Naive thymus-derived CD8-positive, alpha-beta T cell (primary cell): Measurements from ENCODE around the gene ZDHHC12. TPM values are rescaled to one million over a fixed set of nuclear protein-coding genes. Genes with fewer than 3 reads are reported as not detected.

Experiments
- ATAC-seq, 2 donors: fragments of 150-1000 bp; cut with Tn5 transposase in 1 of 2; sonication (Bioruptor Pico), chemical (Tn5 transposase) in 1 of 2; 1 replicate in 1 of 2; 2 replicates in 1 of 2; pipeline ENCODE4 v1.10.0; 2021; ENCODE audit warnings: mild to moderate bottlenecking in 2 of 2, moderate library complexity in 2 of 2
- POLR2A ChIA-PET: fragments of 350-600 bp; sonication (Branson Sonifier 250); formaldehyde crosslinking; loops from one replicate; lab custom pipeline; 2021; ENCODE audit warnings: antibody characterized with exemption; lab: Charles Lee
- DNase-seq, 10 donors: peaks; one replicate each; pipeline versions ENCODE4 v3.0.0 to v3.0.0-alpha.2; 2020 to 2022
- H3K27ac Mint-ChIP-seq, 10 donors: one replicate each; pipeline ENCODE4 v1.8.0; 2020 to 2022; ENCODE audit warnings: mild to moderate bottlenecking in 10 of 10, mixed read lengths in 10 of 10, moderate library complexity in 4 of 10, inconsistent platforms in 1 of 10
- H3K27me3 Mint-ChIP-seq, 5 donors: one replicate each; pipeline ENCODE4 v1.8.0; 2021 to 2022; ENCODE audit warnings: mixed read lengths in 5 of 5
- H3K36me3 Mint-ChIP-seq, 3 donors: one replicate each; pipeline ENCODE4 v1.8.0; 2020 to 2022; ENCODE audit warnings: mixed read lengths in 3 of 3, mild to moderate bottlenecking in 2 of 3, inconsistent platforms in 1 of 3
- H3K4me1 Mint-ChIP-seq, 4 donors: one replicate each; pipeline ENCODE4 v1.8.0; 2021 to 2022; ENCODE audit warnings: mixed read lengths in 4 of 4
- H3K4me3 Mint-ChIP-seq, 10 donors: one replicate each; pipeline ENCODE4 v1.8.0; 2020 to 2022; ENCODE audit warnings: mild to moderate bottlenecking in 10 of 10, mixed read lengths in 10 of 10, moderate library complexity in 6 of 10, inconsistent platforms in 1 of 10
- H3K9me3 Mint-ChIP-seq, 9 donors: one replicate each; pipeline ENCODE4 v1.8.0; 2020 to 2022; ENCODE audit warnings: mixed read lengths in 9 of 9, mild to moderate bottlenecking in 3 of 9, inconsistent platforms in 1 of 9, moderate library complexity in 1 of 9
- polyA plus RNA-seq, 3 donors: library from polyadenylated mRNA; unstranded; fragments of 300-500 nt; fragmentation: Illumina TruSeq; gene quantifications; one replicate each; pipeline ENCODE4 v1.2.3, GENCODE V29; 2021
- total RNA-seq, 8 experiments: library from RNA in 2 of 8; stranded (reverse) in 2 of 8; gene quantifications; one replicate each; pipeline ENCODE4 v1.2.3 and lab custom pipeline; 2021 to 2026

The ZDHHC12 gene, protein sequence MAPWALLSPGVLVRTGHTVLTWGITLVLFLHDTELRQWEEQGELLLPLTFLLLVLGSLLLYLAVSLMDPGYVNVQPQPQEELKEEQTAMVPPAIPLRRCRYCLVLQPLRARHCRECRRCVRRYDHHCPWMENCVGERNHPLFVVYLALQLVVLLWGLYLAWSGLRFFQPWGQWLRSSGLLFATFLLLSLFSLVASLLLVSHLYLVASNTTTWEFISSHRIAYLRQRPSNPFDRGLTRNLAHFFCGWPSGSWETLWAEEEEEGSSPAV
- total RNA-seq (10 to 100 TPM; 24.2 to 30.7 TPM), polyA plus RNA-seq (10 to 100 TPM; 51.7 to 75.5 (median 64.3) TPM), total RNA-seq (lab: John Stamatoyannopoulos, UW) (8.4 to 20.4 (median 18.8) reads per million in 6 experiments)

- POLR2A ChIA-PET = interaction anchor here (0.6 to 2.6 kb wide), 20 partner anchors 9 to 862 kb away, joined by 3 to 25 read pairs (median 4); partner anchors contain the start of genes BBLN, DYNC2I2, ENDOG and PKN3
- Mint-ChIP-seq H3K27ac (peak within 1 kb of the TSS; percentile 91 to 99 (median 94)), H3K9me3 (no peaks in the 10 kb centered on the region), H3K4me3 (peak within 1 kb of the TSS; percentile 85 to 95 (median 92)), H3K36me3 (peaks cover 0 to 13% (median 0%) of the 10 kb centered on the region in 3 donors), H3K4me1 (peaks cover 22 to 48% (median 38%) of the 10 kb centered on the region in 4 donors), H3K27me3 (no peaks in the 10 kb centered on the region)
- DNase-seq (peak; percentile 97 to 100 (median 99)), ATAC-seq (peak; percentile 98)
These were observed at the start of gene ZDHHC12 for GRCh38 chr9:128723866-128724743. TSS of gene ZDHHC12 (minus strand) at chr9:128724127. CDS start at chr9:128724093, 34 bp downstream.

- Mint-ChIP-seq H3K4me1 (peaks cover 16 to 34% (median 31%) of the 10 kb centered on the region in 4 donors), H3K9me3 (peaks cover 0 to 8% (median 0%) of the 10 kb centered on the region in 9 donors), H3K36me3 (peaks cover 0 to 8% (median 0%) of the 10 kb centered on the region in 3 donors), H3K4me3 (peak overlapping the region in 9 of 10 donors; percentile 18 to 99 (median 74)), H3K27me3 (no peaks in the 10 kb centered on the region), H3K27ac (peak overlapping the region in 9 of 10 donors; percentile 4 to 99 (median 98))
- ATAC-seq (no peak), DNase-seq (no peak)
- POLR2A ChIA-PET = interaction anchor here (0.7 to 3.4 kb wide), 3 partner anchors 13 to 297 kb away, joined by 3 to 50 read pairs (median 11); partner anchors contain the start of genes ENDOG and TBC1D13
These were observed 49.1 kb upstream of the ZDHHC12 start for GRCh38 chr9:128773049-128773448.

DNA sequence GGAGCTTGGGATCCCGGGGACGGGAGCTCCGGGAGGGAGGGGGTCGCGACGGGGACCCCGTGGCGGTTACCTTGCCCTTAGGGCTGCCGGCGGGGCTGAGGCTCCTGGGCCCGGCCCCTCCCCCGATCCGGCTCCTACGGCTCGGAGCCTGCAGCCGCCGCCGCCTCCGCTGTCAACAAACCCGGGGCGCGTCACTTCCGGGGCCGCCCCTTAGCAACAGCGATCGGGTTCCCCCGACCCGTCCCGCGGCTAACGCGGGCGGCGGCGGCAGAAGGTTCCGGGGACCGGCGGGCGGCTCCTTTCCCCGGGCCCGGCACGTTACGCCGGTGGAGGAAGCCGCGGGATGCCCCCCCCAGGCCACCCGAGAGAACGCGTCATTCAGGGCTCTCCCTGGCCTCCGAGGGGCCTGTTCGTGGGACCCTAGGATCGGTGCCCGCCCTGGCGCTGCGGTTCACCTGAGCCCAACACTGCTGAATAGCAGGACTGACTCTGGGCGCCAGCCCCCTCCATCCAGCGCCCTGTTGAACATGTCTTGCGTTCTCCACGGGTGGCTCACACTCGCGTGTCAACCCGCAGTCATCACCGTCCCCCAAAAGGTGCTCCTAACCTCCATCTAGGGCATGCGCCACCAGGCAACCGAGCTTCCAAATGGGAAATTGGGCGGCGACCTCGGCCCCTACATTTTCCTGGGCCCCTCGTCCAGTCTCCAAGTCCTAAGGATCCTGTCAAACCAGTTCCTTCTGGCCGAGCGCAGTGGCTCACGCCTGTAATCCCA lies 48.0 kb upstream of the ZDHHC12 start, which contains the start of gene ZER1:
Gene ZER1, minus strand, starts transcription at position 183 of the 775 bp plus-strand sequence. CDS start 16,362 bp downstream, outside the sequence.
- H3K27ac Mint-ChIP-seq = peak within 1 kb of the TSS; percentile 90 to 100 (median 99)
- peaks cover 20 to 43% (median 34%) of the 10 kb centered on the region in 4 donors for H3K4me1 Mint-ChIP-seq
- H3K9me3 Mint-ChIP-seq = peaks cover 0 to 8% (median 0%) of the 10 kb centered on the region in 9 donors
- peaks cover 0 to 18% (median 3%) of the 10 kb centered on the region in 3 donors for H3K36me3 Mint-ChIP-seq
- DNase-seq (peak; percentile 88 to 96 (median 94)), ATAC-seq (peak; percentile 89 to 91)
- H3K27me3 Mint-ChIP-seq = no peaks in the 10 kb centered on the region
- POLR2A ChIA-PET = interaction anchor here (0.6 to 3.4 kb wide), 11 partner anchors 9 to 1625 kb away, joined by 3 to 50 read pairs (median 5); partner anchors contain the start of genes ENDOG, KYAT1, LRRC8A and SET
- peak within 1 kb of the TSS; percentile 94 to 99 (median 97) for H3K4me3 Mint-ChIP-seq

GRCh38 chr9:128771094-128771721 lies 47.3 kb upstream of the ZDHHC12 start:
- DNase-seq (peak in 5 of 10 donors; percentile 21 to 59 (median 41)), ATAC-seq (peak; percentile 35 to 47)
- H3K27ac Mint-ChIP-seq = peak overlapping the region; percentile 90 to 100 (median 99)
- peaks cover 0 to 18% (median 3%) of the 10 kb centered on the region in 3 donors for H3K36me3 Mint-ChIP-seq
- H3K4me3 Mint-ChIP-seq = peak overlapping the region; percentile 94 to 99 (median 97)
- H3K27me3 Mint-ChIP-seq = no peaks in the 10 kb centered on the region
- H3K4me1 Mint-ChIP-seq = peaks cover 20 to 46% (median 34%) of the 10 kb centered on the region in 4 donors
- H3K9me3 Mint-ChIP-seq = peaks cover 0 to 8% (median 0%) of the 10 kb centered on the region in 9 donors
- POLR2A ChIA-PET = interaction anchor here (0.8 to 3.4 kb wide), 10 partner anchors 9 to 111 kb away, joined by 3 to 50 read pairs (median 4); partner anchors contain the start of genes ENDOG, KYAT1, LRRC8A and SET

DNA sequence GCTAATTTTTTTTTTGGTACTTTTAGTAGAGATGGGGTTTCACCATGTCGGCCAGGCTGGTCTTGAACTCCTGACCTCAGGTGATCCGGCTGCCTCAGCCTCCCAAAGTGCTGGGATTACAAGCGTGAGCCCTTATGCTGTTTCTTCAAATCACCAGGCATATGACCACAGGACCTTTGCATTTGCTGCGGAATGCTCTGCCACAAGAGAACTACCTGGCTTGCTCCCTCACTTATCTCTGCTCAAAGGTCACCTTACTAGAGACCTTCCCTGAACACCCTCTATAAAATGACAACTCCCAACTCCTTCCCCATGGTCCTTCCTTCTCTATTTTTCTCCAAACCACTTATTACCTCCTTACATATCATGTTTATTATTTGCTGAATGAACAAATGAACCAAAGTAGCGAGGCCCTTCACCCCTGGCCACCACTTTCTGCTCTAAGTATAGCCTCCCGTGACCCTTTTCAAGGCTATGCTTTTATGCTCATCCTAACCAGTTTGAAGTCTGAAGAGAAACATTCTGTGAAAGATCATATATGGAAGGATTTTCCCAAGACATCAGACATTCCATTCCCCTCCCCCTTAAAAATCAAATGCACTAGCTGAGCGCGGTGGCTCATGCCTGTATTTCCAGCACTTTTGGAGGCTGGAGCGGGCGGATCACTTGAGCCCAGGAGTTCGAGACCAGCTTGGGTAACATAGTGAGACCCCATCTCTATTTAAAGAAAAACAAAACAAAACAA lies 46.5 kb upstream of the ZDHHC12 start:
- Mint-ChIP-seq H3K36me3 (peaks cover 0 to 21% (median 3%) of the 10 kb centered on the region in 3 donors), H3K4me1 (peaks cover 22 to 50% (median 36%) of the 10 kb centered on the region in 4 donors), H3K27ac (peak overlapping the region; percentile 90 to 100 (median 99)), H3K4me3 (peak overlapping the region; percentile 94 to 99 (median 97)), H3K9me3 (peaks cover 0 to 4% (median 0%) of the 10 kb centered on the region in 9 donors), H3K27me3 (no peaks in the 10 kb centered on the region)
- peak in 1 of 10 donors; percentile 7 for DNase-seq
- POLR2A ChIA-PET = interaction anchor here (0.6 to 3.4 kb wide), 9 partner anchors 8 to 111 kb away, joined by 3 to 50 read pairs (median 4); partner anchors contain the start of genes KYAT1, LRRC8A, SET and SPOUT1
- ATAC-seq = no peak

DNA sequence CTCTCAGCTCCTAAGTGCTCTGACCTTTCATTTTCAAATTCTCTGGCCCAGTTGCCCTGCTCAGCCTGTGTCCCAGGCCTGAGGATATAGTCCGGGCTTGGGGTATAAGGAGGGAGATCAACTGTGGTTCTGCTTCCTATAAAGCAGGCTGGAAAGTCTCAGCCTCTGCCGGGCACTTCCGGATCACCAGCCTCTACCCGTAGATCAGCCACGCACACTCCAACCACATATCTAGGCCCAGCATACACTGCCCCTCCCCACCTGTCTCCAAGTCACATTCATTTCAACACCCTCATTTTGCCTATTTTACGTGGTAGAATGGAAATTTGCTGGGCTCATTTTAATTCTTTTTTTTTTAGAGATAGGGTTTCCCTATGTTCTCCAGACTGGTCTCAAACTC lies 44.7 kb upstream of the ZDHHC12 start:
- peaks cover 29 to 65% (median 46%) of the 10 kb centered on the region in 4 donors for H3K4me1 Mint-ChIP-seq
- H3K27ac Mint-ChIP-seq = peak overlapping the region in 6 of 10 donors; percentile 35 to 99 (median 80)
- peaks cover 0 to 27% (median 3%) of the 10 kb centered on the region in 3 donors for H3K36me3 Mint-ChIP-seq
- DNase-seq = no peak
- H3K4me3 Mint-ChIP-seq = no peak overlapping the region
- H3K9me3 Mint-ChIP-seq = no peaks in the 10 kb centered on the region
- H3K27me3 Mint-ChIP-seq = no peaks in the 10 kb centered on the region
- ATAC-seq = no peak
- POLR2A ChIA-PET = interaction anchor here (0.7 kb wide), 1 partner anchor 86 kb away, joined by 3 read pairs; no protein-coding TSS in a partner anchor

GRCh38 chr9:128765499-128765898 lies 41.6 kb upstream of the ZDHHC12 start:
- peaks cover 22 to 65% (median 44%) of the 10 kb centered on the region in 4 donors for H3K4me1 Mint-ChIP-seq
- peaks cover 0 to 30% (median 3%) of the 10 kb centered on the region in 3 donors for H3K36me3 Mint-ChIP-seq
- no peak for ATAC-seq
- DNase-seq = no peak
- no peaks in the 10 kb centered on the region for H3K27me3 Mint-ChIP-seq
- no peaks in the 10 kb centered on the region for H3K9me3 Mint-ChIP-seq
- peak overlapping the region in 2 of 10 donors; percentile 51 to 60 for H3K27ac Mint-ChIP-seq
- POLR2A ChIA-PET = no interaction called here
- H3K4me3 Mint-ChIP-seq = peak overlapping the region in 1 of 10 donors; percentile 2

- H3K4me3 Mint-ChIP-seq = peak overlapping the region in 1 of 10 donors; percentile 56
- peak overlapping the region in 1 of 10 donors; percentile 47 for H3K27ac Mint-ChIP-seq
- no peaks in the 10 kb centered on the region for H3K9me3 Mint-ChIP-seq
- POLR2A ChIA-PET = interaction anchor here (0.6 to 0.7 kb wide), 2 partner anchors 49 to 63 kb away, joined by 3 read pairs; no protein-coding TSS in a partner anchor
- peaks cover 17 to 54% (median 32%) of the 10 kb centered on the region in 4 donors for H3K4me1 Mint-ChIP-seq
- ATAC-seq (peak in 1 of 2 donors; percentile 36), DNase-seq (peak in 1 of 10 donors; percentile 17)
- H3K36me3 Mint-ChIP-seq = peaks cover 0 to 26% (median 3%) of the 10 kb centered on the region in 3 donors
- no peaks in the 10 kb centered on the region for H3K27me3 Mint-ChIP-seq
These were observed 40.4 kb upstream of the ZDHHC12 start for GRCh38 chr9:128764361-128764760.

DNA sequence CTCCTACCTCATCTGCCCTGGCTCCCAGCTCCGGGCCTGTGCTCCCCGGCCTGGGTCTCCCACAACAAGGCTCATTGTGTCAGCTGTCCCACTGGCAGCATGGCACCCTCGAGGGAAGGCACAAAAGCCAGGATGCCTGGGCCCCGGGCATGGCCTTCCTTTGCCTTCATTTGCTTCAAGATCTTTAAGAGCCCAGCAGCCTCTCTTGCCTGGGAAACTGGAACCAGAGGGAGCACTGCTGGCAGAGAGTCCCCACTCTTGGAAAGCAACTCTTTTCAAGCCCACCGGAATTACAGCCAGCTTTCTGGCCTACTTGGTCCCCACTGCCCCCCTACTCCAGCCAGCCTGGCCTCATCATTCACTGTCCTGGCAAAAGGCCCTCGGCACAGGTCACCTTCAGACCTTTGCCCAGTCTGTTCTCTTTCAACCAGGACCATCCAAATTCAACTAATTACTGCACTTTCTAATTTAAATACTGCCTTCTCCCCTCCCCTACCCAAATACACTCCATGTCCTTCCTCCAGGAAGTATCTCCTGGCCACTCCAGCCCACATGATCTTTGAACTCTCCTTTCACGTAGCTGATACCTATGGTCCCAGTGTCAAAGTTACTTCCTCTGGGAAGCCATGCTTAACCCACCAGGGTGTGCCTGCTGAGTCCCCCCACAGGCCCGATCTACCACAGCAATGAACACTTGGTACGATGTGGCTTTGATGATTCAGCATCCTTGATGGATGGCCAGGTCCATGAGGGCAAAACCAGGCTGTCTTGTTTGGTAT lies 38.9 kb upstream of the ZDHHC12 start:
- ATAC-seq (no peak), DNase-seq (no peak)
- no peak overlapping the region for H3K4me3 Mint-ChIP-seq
- H3K4me1 Mint-ChIP-seq = peaks cover 14 to 43% (median 22%) of the 10 kb centered on the region in 4 donors
- no peaks in the 10 kb centered on the region for H3K9me3 Mint-ChIP-seq
- H3K27ac Mint-ChIP-seq = peak overlapping the region in 6 of 10 donors; percentile 24 to 76 (median 62)
- H3K27me3 Mint-ChIP-seq = no peaks in the 10 kb centered on the region
- H3K36me3 Mint-ChIP-seq = peaks cover 0 to 20% (median 3%) of the 10 kb centered on the region in 3 donors
- POLR2A ChIA-PET = interaction anchor here (0.7 to 1.5 kb wide), 2 partner anchors 9 to 81 kb away, joined by 3 to 4 read pairs; partner anchors contain the start of gene ZER1
